ENCODE data around the gene CBS. TPM values are rescaled to one million over a fixed set of nuclear protein-coding genes. Genes with fewer than 3 reads are reported as not detected.
"Not testable (repeated sequence)": the region's sequence is repeated elsewhere in the genome, so short reads cannot be mapped to it uniquely, and the experiment has no call there.

CBS gene
- total RNA-seq, 1 donor from 2014 or later = 2.7 TPM

- peak in 1 of 2 donors; percentile 15 for DNase-seq (ENCODE audit: low read depth in 2 of 2)
Observed at GRCh38 chr21:43025636-43026180, 49.9 kb downstream of the CBS start.

GRCh38 chr21:43024439-43025136 lies 51.0 kb downstream of the CBS start:
- no peak for DNase-seq (ENCODE audit: low read depth in 2 of 2)

GRCh38 chr21:43023175-43023574 lies 52.5 kb downstream of the CBS start:
- no peak for DNase-seq (ENCODE audit: low read depth in 2 of 2)

- DNase-seq (ENCODE audit: low read depth in 2 of 2) = no peak
Observed at GRCh38 chr21:43021756-43022600, 53.7 kb downstream of the CBS start.

GRCh38 chr21:43021191-43021590 lies 54.4 kb downstream of the CBS start:
- no peak for DNase-seq (ENCODE audit: low read depth in 2 of 2)

GRCh38 chr21:43020771-43021170 lies 54.9 kb downstream of the CBS start:
- DNase-seq (ENCODE audit: low read depth in 2 of 2) = no peak

GRCh38 chr21:43020177-43020576 lies 55.5 kb downstream of the CBS start:
- no peak for DNase-seq (ENCODE audit: low read depth in 2 of 2)

GRCh38 chr21:43018519-43018918 lies 57.1 kb downstream of the CBS start:
- no peak for DNase-seq (ENCODE audit: low read depth in 2 of 2)

- no peak for DNase-seq (ENCODE audit: low read depth in 2 of 2)
Observed at GRCh38 chr21:43016728-43017127, 58.9 kb downstream of the CBS start.

- DNase-seq (ENCODE audit: low read depth in 2 of 2) = no peak
Observed at GRCh38 chr21:43015906-43016540, 59.6 kb downstream of the CBS start.

- DNase-seq (ENCODE audit: low read depth in 2 of 2) = peak; percentile 84 to 96
Observed at GRCh38 chr21:43012596-43012995, 63.0 kb downstream of the CBS start.

GRCh38 chr21:43006874-43007208 lies 68.8 kb downstream of the CBS start:
- DNase-seq (ENCODE audit: low read depth in 2 of 2) = no peak

- DNase-seq (ENCODE audit: low read depth in 2 of 2) = not testable (repeated sequence)
Observed at GRCh38 chr21:43006051-43006873, 69.4 kb downstream of the CBS start.

- DNase-seq (ENCODE audit: low read depth in 2 of 2) = no peak
Observed at GRCh38 chr21:43005635-43006034, 70.0 kb downstream of the CBS start.

GRCh38 chr21:43004926-43005325 lies 70.7 kb downstream of the CBS start:
- no peak for DNase-seq (ENCODE audit: low read depth in 2 of 2)

Other genes with a start within 250 kb of the CBS start
- 8.6 and 11.0 TPM in 2 replicates for gene WDR4, start 196.3 kb downstream of the CBS start, total RNA-seq
- 33.4 and 40.8 TPM in 2 replicates for gene NDUFV3, start 182.5 kb downstream of the CBS start, total RNA-seq
- not detected in 2 replicates for gene ERVH48-1, start 150.2 kb downstream of the CBS start, total RNA-seq
- gene PKNOX1, start 101.3 kb downstream of the CBS start, total RNA-seq = 7.8 and 9.6 TPM in 2 replicates
- gene U2AF1, start 31.7 kb upstream of the CBS start, total RNA-seq = 22.0 and 23.1 TPM in 2 replicates
- not detected in 2 replicates for gene CRYAA, start 93.2 kb upstream of the CBS start, total RNA-seq